Cardiac muscle cell (in vitro differentiated cells and primary cell): Measurements from ENCODE around the gene EXOSC1. TPM values are rescaled to one million over a fixed set of nuclear protein-coding genes. Genes with fewer than 3 reads are reported as not detected.
"Not testable (repeated sequence)": the region's sequence is repeated elsewhere in the genome, so short reads cannot be mapped to it uniquely, and the experiment has no call there.

Experiments
- DNase-seq, 2 donors: peaks; one replicate each; pipeline versions ENCODE4 v3.0.0 to v3.0.0-alpha.2; 2010 to 2017; ENCODE audit warnings: low read depth in 1 of 2, low spot score in 1 of 2
- H3K27ac ChIP-seq: fragments of 200-600 bp; sonication (generic); 2 replicates; pipeline ENCODE4 v1.5.1; 2016
- H3K27me3 ChIP-seq: fragments of 200-600 bp; sonication (generic); 2 replicates; pipeline ENCODE4 v1.6.0; 2016; ENCODE audit warnings: control low read depth
- H3K36me3 ChIP-seq: fragments of 200-600 bp; sonication (generic); 2 replicates; pipeline ENCODE4 v1.5.1; 2016; ENCODE audit warnings: control low read depth
- H3K4me1 ChIP-seq: fragments of 200-600 bp; sonication (generic); 2 replicates; pipeline ENCODE4 v1.8.1; 2017; ENCODE audit warnings: low read depth, mild to moderate bottlenecking, mixed run types
- H3K4me3 ChIP-seq: fragments of 200-600 bp; sonication (generic); 2 replicates; pipeline ENCODE4 v1.5.1; 2016; ENCODE audit warnings: mild to moderate bottlenecking
- H3K9me3 ChIP-seq: fragments of 200-600 bp; sonication (generic); 2 replicates; pipeline ENCODE4 v1.5.1; 2017; ENCODE audit warnings: low read depth, mild to moderate bottlenecking, control low read depth
- polyA plus RNA-seq: library from polyadenylated mRNA; unstranded; fragments of >200 nt; fragmentation: Nextera tagmentation; extraction: Ambion mirVana; gene quantifications from 2 replicates; pipeline ENCODE4 v1.2.1, GENCODE V29; 2016
- total RNA-seq: library from RNA; depleted of rRNA; stranded (reverse); fragments of >200 nt; gene quantifications from 2 replicates; pipeline ENCODE4 v1.2.3, GENCODE V29; 2016
- TF ChIP-seq, protein P1 (sequence below): IDR thresholded peaks from 2 replicates; pipeline ENCODE4 v1.5.1; 2012; ENCODE audit warnings: low read depth, mild to moderate bottlenecking, low read length

Gene EXOSC1
- total and polyA plus RNA-seq, 2 experiments from 2014 or later, result 38.3 to 56.5 TPM

DNA sequence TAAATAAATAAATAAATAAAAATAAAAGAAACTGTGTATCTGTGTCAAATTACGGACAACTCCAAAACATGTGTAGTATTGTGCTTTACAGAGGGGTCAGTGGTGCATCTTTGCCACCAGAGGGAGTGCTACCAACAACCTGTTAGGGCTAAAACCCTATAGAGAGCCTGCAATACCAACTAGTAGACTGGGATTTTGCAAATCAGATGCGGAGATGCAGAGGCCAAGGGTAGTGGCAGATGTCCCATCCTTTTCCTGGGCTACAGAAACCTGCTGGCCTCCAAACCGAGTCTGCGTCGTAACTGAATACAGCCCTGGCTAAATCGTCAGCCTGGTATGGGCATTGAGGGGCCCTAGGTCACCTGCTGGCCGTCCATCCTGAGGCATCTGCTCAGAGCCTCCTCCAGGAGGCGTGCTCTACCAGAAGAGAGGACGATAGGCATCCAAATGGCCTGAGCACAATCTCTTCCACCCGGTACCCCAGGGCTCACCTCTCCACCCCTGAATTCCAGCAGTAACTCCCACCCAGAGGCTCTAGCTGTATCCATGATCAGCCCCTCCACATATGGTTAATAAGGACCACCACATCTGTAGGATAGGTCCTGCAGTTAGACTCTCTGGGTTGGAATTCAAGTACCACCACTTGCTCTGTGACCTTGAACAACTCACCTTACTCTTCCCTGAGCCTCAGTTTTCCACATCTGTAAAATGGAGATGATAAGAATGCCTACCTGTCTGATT lies 38.4 kb downstream of the EXOSC1 start:
- no peaks in the 10 kb centered on the region for H3K36me3 ChIP-seq
- no peaks in the 10 kb centered on the region for H3K27me3 ChIP-seq
- no peaks in the 10 kb centered on the region for H3K4me1 ChIP-seq
- H3K4me3 ChIP-seq, result peak overlapping the region; percentile 9
- TF ChIP-seq, protein P1, sequence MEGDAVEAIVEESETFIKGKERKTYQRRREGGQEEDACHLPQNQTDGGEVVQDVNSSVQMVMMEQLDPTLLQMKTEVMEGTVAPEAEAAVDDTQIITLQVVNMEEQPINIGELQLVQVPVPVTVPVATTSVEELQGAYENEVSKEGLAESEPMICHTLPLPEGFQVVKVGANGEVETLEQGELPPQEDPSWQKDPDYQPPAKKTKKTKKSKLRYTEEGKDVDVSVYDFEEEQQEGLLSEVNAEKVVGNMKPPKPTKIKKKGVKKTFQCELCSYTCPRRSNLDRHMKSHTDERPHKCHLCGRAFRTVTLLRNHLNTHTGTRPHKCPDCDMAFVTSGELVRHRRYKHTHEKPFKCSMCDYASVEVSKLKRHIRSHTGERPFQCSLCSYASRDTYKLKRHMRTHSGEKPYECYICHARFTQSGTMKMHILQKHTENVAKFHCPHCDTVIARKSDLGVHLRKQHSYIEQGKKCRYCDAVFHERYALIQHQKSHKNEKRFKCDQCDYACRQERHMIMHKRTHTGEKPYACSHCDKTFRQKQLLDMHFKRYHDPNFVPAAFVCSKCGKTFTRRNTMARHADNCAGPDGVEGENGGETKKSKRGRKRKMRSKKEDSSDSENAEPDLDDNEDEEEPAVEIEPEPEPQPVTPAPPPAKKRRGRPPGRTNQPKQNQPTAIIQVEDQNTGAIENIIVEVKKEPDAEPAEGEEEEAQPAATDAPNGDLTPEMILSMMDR, result peak; percentile 80
- no peaks in the 10 kb centered on the region for H3K9me3 ChIP-seq
- DNase-seq, result peak; percentile 84 to 85
- no peak overlapping the region for H3K27ac ChIP-seq

DNA sequence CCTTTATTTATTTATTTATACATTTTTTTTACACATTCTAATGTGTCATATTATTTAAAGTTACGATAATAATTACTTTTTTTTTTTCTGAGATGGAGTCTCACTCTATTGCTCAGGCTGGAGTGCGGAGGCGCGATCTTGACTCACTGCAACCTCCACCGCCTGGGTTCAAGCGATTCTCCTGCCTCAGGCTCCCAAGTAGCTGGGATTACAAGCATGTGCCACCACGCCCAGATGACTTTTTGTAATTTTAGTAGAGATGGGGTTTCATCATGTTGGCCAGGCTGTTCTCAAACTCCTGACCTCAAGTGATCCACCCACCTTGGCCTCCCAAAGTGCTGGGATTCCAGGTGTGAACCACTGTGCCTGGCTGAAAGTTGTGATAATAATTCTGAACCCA lies 39.3 kb downstream of the EXOSC1 start:
- not testable (repeated sequence) for H3K36me3 ChIP-seq, H3K27me3 ChIP-seq, H3K4me1 ChIP-seq, H3K27ac ChIP-seq, H3K9me3 ChIP-seq, DNase-seq, H3K4me3 ChIP-seq

DNA sequence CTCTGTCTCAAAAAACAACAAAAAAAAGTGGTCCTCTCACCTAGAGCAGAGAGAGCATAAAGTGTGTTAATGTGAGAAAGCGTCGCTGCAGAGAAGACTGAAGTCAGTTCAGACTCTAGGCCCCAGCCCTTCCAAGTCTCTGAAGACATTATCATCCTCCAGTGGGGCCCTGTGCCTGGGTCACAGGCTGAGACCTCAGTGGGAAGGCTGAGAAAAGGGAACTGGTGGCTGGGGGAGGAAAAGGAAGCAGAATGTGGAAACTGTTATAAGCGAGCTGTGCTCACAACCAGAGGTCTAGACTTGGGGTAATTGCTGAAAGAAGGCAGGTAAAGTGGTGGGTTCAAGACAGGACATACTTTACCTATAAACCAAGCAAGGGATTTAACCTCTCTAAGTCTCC lies 39.7 kb downstream of the EXOSC1 start:
- H3K27ac ChIP-seq, result no peak overlapping the region
- H3K27me3 ChIP-seq, result no peaks in the 10 kb centered on the region
- no peak overlapping the region for H3K4me3 ChIP-seq
- no peaks in the 10 kb centered on the region for H3K36me3 ChIP-seq
- TF ChIP-seq, protein P1, result no peak
- no peaks in the 10 kb centered on the region for H3K4me1 ChIP-seq
- no peak for DNase-seq
- no peaks in the 10 kb centered on the region for H3K9me3 ChIP-seq

DNA sequence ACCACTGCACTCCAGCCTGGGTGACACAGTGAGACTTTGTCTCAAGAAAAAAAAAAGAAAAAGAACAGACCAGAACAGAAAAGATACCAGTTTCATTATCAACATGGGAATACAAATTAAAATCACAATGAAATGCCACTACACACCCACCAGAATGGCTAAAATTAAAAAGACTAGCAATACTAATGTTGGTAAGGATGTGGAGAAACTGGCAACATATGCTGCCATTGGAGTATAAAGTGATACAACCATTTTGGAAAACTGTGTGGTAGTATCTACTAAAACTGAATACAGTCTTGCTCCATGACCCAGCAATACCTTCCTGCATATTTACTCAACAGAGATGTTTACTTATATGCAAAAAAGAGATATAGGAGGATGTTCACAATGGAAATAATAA lies 41.8 kb downstream of the EXOSC1 start:
- TF ChIP-seq, protein P1, result no peak
- peaks cover 7% of the 10 kb centered on the region for H3K4me1 ChIP-seq
- DNase-seq, result no peak
- no peaks in the 10 kb centered on the region for H3K9me3 ChIP-seq
- no peak overlapping the region for H3K4me3 ChIP-seq
- H3K36me3 ChIP-seq, result no peaks in the 10 kb centered on the region
- no peaks in the 10 kb centered on the region for H3K27me3 ChIP-seq
- H3K27ac ChIP-seq, result no peak overlapping the region

GRCh38 chr10:97401455-97401919 lies 44.3 kb downstream of the EXOSC1 start:
- no peak overlapping the region for H3K27ac ChIP-seq
- TF ChIP-seq, protein P1, result no peak
- H3K4me1 ChIP-seq, result peaks cover 7% of the 10 kb centered on the region
- DNase-seq, result no peak
- H3K27me3 ChIP-seq, result no peaks in the 10 kb centered on the region
- no peaks in the 10 kb centered on the region for H3K9me3 ChIP-seq
- no peaks in the 10 kb centered on the region for H3K36me3 ChIP-seq
- H3K4me3 ChIP-seq, result peak overlapping the region; percentile 90

DNA sequence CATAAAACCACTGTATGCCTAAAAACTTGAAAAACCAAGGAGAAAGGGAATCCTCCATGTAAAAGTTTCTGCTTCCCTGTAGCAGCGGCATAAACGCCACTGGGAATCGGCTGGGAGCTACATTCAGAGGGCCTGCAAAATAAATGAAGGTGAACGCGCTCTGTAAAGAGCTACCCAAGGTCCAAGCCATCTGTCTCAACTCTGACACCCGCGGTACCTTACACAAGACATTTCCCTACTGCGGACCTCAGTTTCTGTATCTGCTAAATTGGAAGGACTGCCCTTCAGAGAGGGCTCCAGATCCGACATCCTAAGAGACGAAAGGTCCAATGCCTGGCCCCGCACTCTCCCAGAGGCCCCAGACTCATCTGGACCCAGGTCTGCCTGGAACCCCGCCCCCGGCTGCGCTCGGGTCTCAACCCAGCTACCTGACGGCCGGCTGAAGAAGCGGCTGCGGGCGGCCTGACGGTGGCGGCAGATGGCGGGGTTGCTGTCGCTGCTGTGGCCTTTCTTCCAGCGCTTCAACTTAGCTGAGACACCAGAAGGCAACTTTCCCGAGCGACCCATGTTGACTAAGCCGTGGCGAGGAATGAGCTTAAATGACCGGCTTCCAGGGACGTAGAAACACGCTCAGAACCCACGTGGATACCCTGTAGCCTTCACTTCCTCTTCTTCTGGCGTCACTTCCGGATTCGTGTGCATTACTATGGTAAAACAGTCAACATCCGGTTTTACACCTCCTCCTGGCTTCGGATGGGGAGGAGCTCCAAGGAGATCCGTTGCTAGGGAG lies 44.9 kb downstream of the EXOSC1 start, which contains the start of gene RRP12:
TSS of gene RRP12 (minus strand) at position 676 of the 790 bp plus-strand sequence. CDS start at position 567, 109 bp downstream.
- peak within 1 kb of the TSS; percentile 78 for H3K27ac ChIP-seq
- no peaks in the 10 kb centered on the region for H3K27me3 ChIP-seq
- peaks cover 7% of the 10 kb centered on the region for H3K4me1 ChIP-seq
- H3K4me3 ChIP-seq, result peak within 1 kb of the TSS; percentile 90
- TF ChIP-seq, protein P1, result peak; percentile 17
- no peaks in the 10 kb centered on the region for H3K36me3 ChIP-seq
- no peaks in the 10 kb centered on the region for H3K9me3 ChIP-seq
- DNase-seq, result peak; percentile 97 to 99
